Tibial artery (tissue), 4 donors: Measurements from ENCODE around the gene IL1RAP.

Source experiments
- DNase-seq, 2 donors: peaks; one replicate each; pipeline ENCODE4 v3.0.0-alpha.2; 2019
- H3K27ac ChIP-seq, 2 donors: fragments of 200-600 bp; sonication (generic) in 1 of 2; 1 replicate in 1 of 2; 2 replicates in 1 of 2; pipeline ENCODE4 v1.5.1; 2018 to 2019; ENCODE audit warnings: mild to moderate bottlenecking in 1 of 2
- H3K27me3 ChIP-seq, 2 donors: fragments of 200-600 bp; sonication (generic) in 1 of 2; one replicate each; pipeline versions ENCODE4 v1.5.1 to v1.6.0; 2016 to 2019
- H3K36me3 ChIP-seq, 3 donors: fragments of 200-600 bp; sonication (generic) in 2 of 3; one replicate each; pipeline ENCODE4 v1.5.1; 2016 to 2019; ENCODE audit warnings: mild to moderate bottlenecking in 2 of 3
- H3K4me1 ChIP-seq, 4 donors: fragments of 200-600 bp; sonication (generic) in 2 of 4; 1 replicate in 3 of 4; 2 replicates in 1 of 4; pipeline ENCODE4 v1.5.1; 2016 to 2019
- H3K4me3 ChIP-seq, 2 donors: fragments of 200-600 bp; sonication (generic) in 1 of 2; 1 replicate in 1 of 2; 2 replicates in 1 of 2; pipeline ENCODE4 v1.5.1; 2018 to 2019; ENCODE audit warnings: mild to moderate bottlenecking in 2 of 2
- H3K9me3 ChIP-seq, 3 donors: fragments of 200-600 bp; sonication (generic) in 1 of 3; one replicate each; pipeline ENCODE4 v1.5.1; 2016 to 2019
- CTCF ChIP-seq, 2 experiments: fragments of 200-600 bp in 1 of 2; fragments of 450-650 bp in 1 of 2; IDR thresholded peaks; one replicate each; pipeline ENCODE4 v1.5.1; 2017 to 2019; ENCODE audit warnings: antibody characterized with exemption in 2 of 2, mild to moderate bottlenecking in 1 of 2, moderate library complexity in 1 of 2
- intact Hi-C: fragments of 100-400 bp; cut with DNase I; formaldehyde crosslinking; loops from one replicate; pipeline ENCODE4 v1.15.0; 2023; ENCODE audit warnings: low total_unique reads

Gene IL1RAP

GRCh38 chr3:190579514-190580137, 65.7 kb downstream of the IL1RAP start:
- intact Hi-C loops: no loop called here
- no peak for TF ChIP-seq CTCF (IDR thresholded peaks at IDR 0.05)
- DNase-seq: no peak

GRCh38 chr3:190580417-190580816, 66.5 kb downstream of the IL1RAP start:
- TF ChIP-seq CTCF (IDR thresholded peaks at IDR 0.05): no peak
- H3K9me3 ChIP-seq: no peaks in the 10 kb centered on the region
- peaks cover 0 to 15% (median 4%) of the 10 kb centered on the region in 4 donors for H3K4me1 ChIP-seq
- H3K36me3 ChIP-seq: no peaks in the 10 kb centered on the region
- no peak overlapping the region for H3K4me3 ChIP-seq
- H3K27me3 ChIP-seq: no peaks in the 10 kb centered on the region
- no peak overlapping the region for H3K27ac ChIP-seq
- DNase-seq: no peak
- intact Hi-C loops: no loop called here

More at GRCh38 chr3:190579514-190580137, 65.7 kb downstream of the IL1RAP start:
- Histone ChIP-seq H3K36me3 (no peaks in the 10 kb centered on the region), H3K27ac (no peak overlapping the region), H3K4me1 (peaks cover 0 to 23% (median 4%) of the 10 kb centered on the region in 4 donors), H3K9me3 (no peaks in the 10 kb centered on the region), H3K27me3 (no peaks in the 10 kb centered on the region), H3K4me3 (no peak overlapping the region)

GRCh38 chr3:190581041-190581541, 67.2 kb downstream of the IL1RAP start:
- no peak for DNase-seq
- TF ChIP-seq CTCF (IDR thresholded peaks at IDR 0.05): no peak
- H3K27ac ChIP-seq: no peak overlapping the region
- H3K4me1 ChIP-seq: peaks cover 0 to 14% (median 4%) of the 10 kb centered on the region in 4 donors
- no peaks in the 10 kb centered on the region for H3K27me3 ChIP-seq
- H3K9me3 ChIP-seq: no peaks in the 10 kb centered on the region
- H3K36me3 ChIP-seq: no peaks in the 10 kb centered on the region
- intact Hi-C loops: no loop called here
- H3K4me3 ChIP-seq: no peak overlapping the region

DNA sequence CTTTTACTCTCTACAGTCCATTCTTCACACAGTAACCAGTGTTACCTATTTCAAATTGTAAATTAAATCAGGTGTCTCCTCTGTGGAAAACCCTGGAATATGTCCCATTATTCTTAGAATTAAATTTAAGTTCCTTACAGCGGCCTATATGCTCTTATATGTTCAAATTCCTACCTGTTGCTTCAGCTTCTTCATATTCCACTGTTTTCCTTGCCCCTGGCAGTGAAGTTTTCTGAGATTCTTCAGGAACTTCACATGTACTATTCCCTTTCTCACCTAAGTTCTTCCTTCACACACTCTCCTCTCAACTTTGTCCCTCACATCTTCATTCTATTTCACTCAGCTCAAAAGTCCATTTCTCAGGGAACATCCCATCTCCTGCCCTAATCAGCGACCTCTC, 68.8 kb downstream of the IL1RAP start:
- Histone ChIP-seq H3K4me3 (no peak overlapping the region), H3K9me3 (no peaks in the 10 kb centered on the region), H3K4me1 (peaks cover 0 to 21% (median 6%) of the 10 kb centered on the region in 4 donors), H3K27me3 (no peaks in the 10 kb centered on the region), H3K27ac (no peak overlapping the region), H3K36me3 (no peaks in the 10 kb centered on the region)
- no peak for DNase-seq
- no peak for TF ChIP-seq CTCF (IDR thresholded peaks at IDR 0.05)
- intact Hi-C loops: no loop called here

- H3K27me3 ChIP-seq: no peaks in the 10 kb centered on the region
- H3K36me3 ChIP-seq: no peaks in the 10 kb centered on the region
- H3K4me3 ChIP-seq: no peak overlapping the region
- TF ChIP-seq CTCF (IDR thresholded peaks at IDR 0.05): no peak
- H3K9me3 ChIP-seq: no peaks in the 10 kb centered on the region
- DNase-seq: peak in 1 of 2 donors; percentile 29
- peaks cover 0 to 13% (median 3%) of the 10 kb centered on the region in 4 donors for H3K4me1 ChIP-seq
- H3K27ac ChIP-seq: no peak overlapping the region
- intact Hi-C loops: no loop called here
Measured at GRCh38 chr3:190585805-190586630, 72.1 kb downstream of the IL1RAP start.
